ENCODE results near the gene PPM1H. TPM values are rescaled to one million over a fixed set of nuclear protein-coding genes. Genes with fewer than 3 reads are reported as not detected.

PPM1H gene
- total RNA-seq, 2 experiments from 2014 or later, result not detected

DNA sequence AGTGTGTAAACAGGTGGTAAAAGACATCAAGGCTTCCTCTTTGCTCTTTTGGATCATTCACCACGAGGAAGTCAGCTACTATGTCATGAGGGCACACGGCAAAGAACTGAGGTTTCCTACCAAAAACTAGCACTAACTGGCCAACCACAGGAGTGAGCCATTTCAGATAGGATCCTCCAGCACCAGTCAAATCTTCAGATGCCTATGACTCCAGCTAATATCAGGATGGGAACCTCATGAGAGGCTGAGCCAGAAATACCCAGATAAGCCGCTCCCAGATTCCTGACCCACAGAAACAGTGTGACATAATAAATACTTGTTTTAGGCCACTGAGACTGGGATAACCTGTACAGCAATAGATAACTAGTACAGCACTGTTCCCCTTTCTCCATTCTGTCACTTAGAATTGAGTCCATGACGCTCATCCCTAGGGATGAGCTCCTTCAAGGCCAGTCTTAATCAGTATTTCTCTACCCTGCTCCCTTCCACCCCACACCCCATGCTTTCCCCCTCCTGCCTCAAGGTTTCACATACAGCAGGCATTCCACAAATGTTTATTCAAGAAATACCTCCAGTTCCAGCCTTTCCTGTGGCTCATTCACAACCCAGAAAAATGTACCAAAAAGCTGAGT, 68.4 kb downstream of the PPM1H start:
- Mint-ChIP-seq H3K27me3 (peaks cover 4% of the 10 kb centered on the region), H3K4me3 (no peak overlapping the region), H3K9me3 (no peaks in the 10 kb centered on the region), H3K4me1 (no peaks in the 10 kb centered on the region), H3K27ac (no peak overlapping the region), H3K36me3 (ENCODE audit: low read depth) (no peaks in the 10 kb centered on the region)
- ChIA-PET CTCF (no interaction called here), POLR2A (no interaction called here)
- no peak for DNase-seq

- Mint-ChIP-seq H3K36me3 (ENCODE audit: low read depth) (no peaks in the 10 kb centered on the region), H3K27me3 (peaks cover 4% of the 10 kb centered on the region), H3K27ac (no peak overlapping the region), H3K4me1 (no peaks in the 10 kb centered on the region), H3K9me3 (no peaks in the 10 kb centered on the region), H3K4me3 (no peak overlapping the region)
- POLR2A ChIA-PET, result no interaction called here
- CTCF ChIA-PET, result no interaction called here
- no peak for DNase-seq
Observed at GRCh38 chr12:62865937-62866336, 69.0 kb downstream of the PPM1H start.

DNA sequence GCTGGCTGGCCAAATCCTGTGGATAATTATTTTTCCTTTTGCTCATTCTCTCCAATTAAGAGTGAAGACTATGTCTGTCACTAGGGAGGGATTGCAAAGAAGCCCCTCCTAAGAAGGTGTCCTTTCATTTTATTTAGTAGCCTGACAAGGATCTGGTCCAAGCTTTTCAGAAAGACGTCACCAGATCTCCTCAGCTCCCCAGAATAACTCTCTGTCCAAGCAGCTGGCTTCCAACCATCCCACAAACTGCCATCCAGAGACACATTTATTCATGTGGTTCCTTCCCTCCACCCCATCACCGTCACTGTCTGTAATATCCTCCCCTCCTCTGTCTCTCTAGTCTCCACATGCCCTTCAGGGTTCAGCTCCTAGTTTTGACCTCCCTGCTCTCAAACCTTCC, 69.9 kb downstream of the PPM1H start:
- H3K36me3 Mint-ChIP-seq (ENCODE audit: low read depth), result no peaks in the 10 kb centered on the region
- DNase-seq, result no peak
- CTCF ChIA-PET, result no interaction called here
- H3K4me1 Mint-ChIP-seq, result no peaks in the 10 kb centered on the region
- no peaks in the 10 kb centered on the region for H3K27me3 Mint-ChIP-seq
- POLR2A ChIA-PET, result no interaction called here
- no peaks in the 10 kb centered on the region for H3K9me3 Mint-ChIP-seq
- no peak overlapping the region for H3K27ac Mint-ChIP-seq
- no peak overlapping the region for H3K4me3 Mint-ChIP-seq

DNA sequence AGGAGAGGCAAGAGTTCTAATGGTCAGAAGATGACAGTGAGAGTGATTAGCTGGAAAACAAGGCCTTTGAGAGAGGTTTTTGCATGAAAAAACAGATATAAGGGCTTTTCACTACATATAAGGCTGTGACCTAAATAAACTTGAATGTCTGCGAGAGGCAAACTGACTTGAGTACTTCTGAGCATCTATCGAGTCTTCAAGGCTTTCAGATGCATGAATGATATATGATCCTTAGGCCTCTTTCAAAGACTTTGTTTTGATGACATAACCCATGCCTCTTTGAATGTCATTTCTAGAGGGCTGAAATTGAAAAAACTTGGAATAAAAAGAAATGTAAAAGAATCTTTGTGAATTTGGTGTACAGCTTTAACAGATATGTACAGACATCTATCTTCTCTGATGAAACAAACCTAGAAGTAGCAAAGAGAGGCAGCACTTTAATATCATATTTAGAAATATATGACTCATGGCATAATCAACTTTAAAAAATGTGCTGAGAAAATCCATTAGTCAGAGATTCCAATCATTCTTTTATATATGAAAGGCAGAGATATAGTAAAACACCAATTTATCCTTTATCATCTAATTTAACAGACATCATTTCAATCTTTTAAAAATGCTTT, 72.6 kb downstream of the PPM1H start:
- no peak for DNase-seq
- Mint-ChIP-seq H3K27me3 (no peaks in the 10 kb centered on the region), H3K27ac (no peak overlapping the region), H3K4me1 (no peaks in the 10 kb centered on the region), H3K4me3 (no peak overlapping the region), H3K9me3 (no peaks in the 10 kb centered on the region), H3K36me3 (ENCODE audit: low read depth) (no peaks in the 10 kb centered on the region)
- ChIA-PET CTCF (interaction anchor here (0.8 kb wide), 1 partner anchor 13 kb away, joined by 3 read pairs; no protein-coding TSS in a partner anchor), POLR2A (no interaction called here)

- no peak for DNase-seq
- Mint-ChIP-seq H3K36me3 (ENCODE audit: low read depth) (no peaks in the 10 kb centered on the region), H3K4me3 (no peak overlapping the region), H3K27ac (no peak overlapping the region), H3K27me3 (peaks cover 2% of the 10 kb centered on the region), H3K4me1 (no peaks in the 10 kb centered on the region), H3K9me3 (no peaks in the 10 kb centered on the region)
- POLR2A ChIA-PET, result no interaction called here
- CTCF ChIA-PET, result interaction anchor here (1.6 kb wide), 1 partner anchor 17 kb away, joined by 4 read pairs; no protein-coding TSS in a partner anchor
Observed at GRCh38 chr12:62861586-62861985, 73.4 kb downstream of the PPM1H start.

DNA sequence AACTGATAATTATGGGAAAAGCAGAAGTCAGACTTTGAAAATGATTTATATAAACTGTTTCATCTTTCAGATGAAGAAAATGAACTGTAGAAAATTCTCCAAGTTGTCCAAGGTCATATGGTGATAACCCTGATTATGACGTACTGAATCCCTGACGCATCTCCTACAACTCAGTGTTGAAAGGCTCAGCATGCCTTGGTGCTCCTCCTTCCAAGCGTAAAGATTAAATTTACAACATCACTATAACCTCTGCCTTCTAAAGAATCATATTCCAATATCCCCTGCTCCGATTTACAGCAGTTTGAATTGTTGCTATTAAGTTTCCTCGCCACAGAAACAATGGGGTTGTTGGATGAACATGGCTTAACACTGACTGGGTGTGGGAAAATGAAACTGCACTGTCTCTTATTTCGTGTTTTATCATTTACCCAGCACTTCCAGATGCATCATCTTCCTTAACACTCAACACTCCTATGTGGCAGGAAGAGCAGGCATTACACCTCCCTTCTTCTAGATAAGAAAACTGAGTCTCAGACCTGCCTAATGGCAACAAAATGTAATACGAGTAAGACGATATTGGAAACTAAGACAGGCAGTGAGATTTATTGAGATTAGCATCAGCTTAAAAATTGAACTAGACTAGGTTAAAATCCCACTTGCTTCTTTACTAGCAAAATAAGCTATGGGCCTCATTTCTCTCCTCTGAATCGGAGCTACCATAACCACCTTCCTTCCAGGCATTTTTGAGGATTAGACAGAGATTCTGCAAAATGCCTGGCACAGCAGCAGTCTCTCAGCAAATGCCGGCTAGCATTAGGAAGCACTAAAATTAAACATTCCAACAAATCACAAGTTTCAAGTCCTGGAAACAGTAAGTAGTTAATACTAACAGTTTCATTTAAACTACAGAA, 74.2 kb downstream of the PPM1H start:
- DNase-seq, result no peak
- CTCF ChIA-PET, result interaction anchor here (1.4 to 1.6 kb wide), 2 partner anchors 14 to 16 kb away, joined by 3 to 4 read pairs; no protein-coding TSS in a partner anchor
- Mint-ChIP-seq H3K4me3 (no peak overlapping the region), H3K9me3 (no peaks in the 10 kb centered on the region), H3K27ac (no peak overlapping the region), H3K4me1 (no peaks in the 10 kb centered on the region), H3K27me3 (peaks cover 8% of the 10 kb centered on the region), H3K36me3 (ENCODE audit: low read depth) (no peaks in the 10 kb centered on the region)
- POLR2A ChIA-PET, result no interaction called here

DNA sequence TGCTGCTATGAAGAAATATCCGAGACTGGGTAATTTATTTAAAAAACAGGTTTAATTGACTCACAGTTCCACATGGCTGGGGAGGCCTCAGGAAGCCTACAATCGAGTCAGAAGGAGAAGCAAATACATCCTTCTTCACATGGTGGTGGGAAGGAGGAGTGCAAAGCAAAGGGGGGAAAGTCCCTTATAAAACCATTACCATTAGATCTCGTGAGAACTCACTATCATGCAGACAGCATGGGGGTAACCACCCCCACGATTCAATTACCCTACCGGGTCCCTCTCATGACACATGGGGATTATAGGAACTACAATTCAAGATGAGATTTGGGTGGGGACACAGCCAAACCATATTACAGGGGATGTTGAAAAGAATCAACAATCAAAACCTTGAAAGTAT, 74.9 kb downstream of the PPM1H start:
- H3K4me3 Mint-ChIP-seq, result no peak overlapping the region
- H3K27ac Mint-ChIP-seq, result no peak overlapping the region
- no peaks in the 10 kb centered on the region for H3K36me3 Mint-ChIP-seq (ENCODE audit: low read depth)
- peaks cover 8% of the 10 kb centered on the region for H3K27me3 Mint-ChIP-seq
- POLR2A ChIA-PET, result no interaction called here
- H3K4me1 Mint-ChIP-seq, result no peaks in the 10 kb centered on the region
- no peak for DNase-seq
- CTCF ChIA-PET, result interaction anchor here (1.4 to 1.6 kb wide), 2 partner anchors 14 to 15 kb away, joined by 3 to 4 read pairs; no protein-coding TSS in a partner anchor
- H3K9me3 Mint-ChIP-seq, result no peaks in the 10 kb centered on the region

GRCh38 chr12:62859321-62859737, 75.6 kb downstream of the PPM1H start:
- Mint-ChIP-seq H3K36me3 (ENCODE audit: low read depth) (no peaks in the 10 kb centered on the region), H3K27ac (no peak overlapping the region), H3K4me3 (no peak overlapping the region), H3K4me1 (no peaks in the 10 kb centered on the region), H3K27me3 (peaks cover 8% of the 10 kb centered on the region), H3K9me3 (no peaks in the 10 kb centered on the region)
- POLR2A ChIA-PET, result no interaction called here
- no peak for DNase-seq
- CTCF ChIA-PET, result interaction anchor here (1.4 kb wide), 1 partner anchor 13 kb away, joined by 3 read pairs; no protein-coding TSS in a partner anchor

DNA sequence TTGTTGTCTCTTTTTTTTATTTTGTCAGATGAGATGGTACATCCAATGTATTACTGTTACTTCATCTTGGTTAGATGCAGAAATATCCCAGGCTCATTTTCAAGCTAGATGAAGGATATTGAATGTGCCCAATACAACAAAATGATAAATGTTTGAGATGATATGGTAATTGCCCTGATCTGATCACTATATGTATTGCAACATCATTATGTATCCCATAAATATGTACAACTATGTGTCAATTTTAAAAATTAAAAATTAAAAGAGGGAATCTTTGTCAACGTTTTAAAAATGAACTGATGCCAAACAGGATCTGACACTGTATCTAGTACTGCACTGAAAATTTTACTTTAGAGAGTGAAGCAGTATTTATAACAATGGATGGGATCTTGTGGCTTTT, 78.5 kb downstream of the PPM1H start:
- DNase-seq, result no peak
- CTCF ChIA-PET, result no interaction called here
- Mint-ChIP-seq H3K4me1 (no peaks in the 10 kb centered on the region), H3K4me3 (no peak overlapping the region), H3K9me3 (no peaks in the 10 kb centered on the region), H3K27me3 (peaks cover 10% of the 10 kb centered on the region), H3K36me3 (ENCODE audit: low read depth) (no peaks in the 10 kb centered on the region), H3K27ac (no peak overlapping the region)
- POLR2A ChIA-PET, result interaction anchor here (0.7 kb wide), 1 partner anchor 27 kb away, joined by 3 read pairs; no protein-coding TSS in a partner anchor

- no peak for DNase-seq
- ChIA-PET POLR2A (no interaction called here), CTCF (interaction anchor here (0.6 kb wide), 2 partner anchors 63 to 194 kb away, joined by 3 to 5 read pairs; no protein-coding TSS in a partner anchor)
- H3K36me3 Mint-ChIP-seq (ENCODE audit: low read depth), result no peaks in the 10 kb centered on the region
- no peaks in the 10 kb centered on the region for H3K9me3 Mint-ChIP-seq
- peaks cover 16% of the 10 kb centered on the region for H3K27me3 Mint-ChIP-seq
- no peaks in the 10 kb centered on the region for H3K4me1 Mint-ChIP-seq
- H3K27ac Mint-ChIP-seq, result no peak overlapping the region
- no peak overlapping the region for H3K4me3 Mint-ChIP-seq
Observed at GRCh38 chr12:62854024-62854423, 80.9 kb downstream of the PPM1H start.

DNA sequence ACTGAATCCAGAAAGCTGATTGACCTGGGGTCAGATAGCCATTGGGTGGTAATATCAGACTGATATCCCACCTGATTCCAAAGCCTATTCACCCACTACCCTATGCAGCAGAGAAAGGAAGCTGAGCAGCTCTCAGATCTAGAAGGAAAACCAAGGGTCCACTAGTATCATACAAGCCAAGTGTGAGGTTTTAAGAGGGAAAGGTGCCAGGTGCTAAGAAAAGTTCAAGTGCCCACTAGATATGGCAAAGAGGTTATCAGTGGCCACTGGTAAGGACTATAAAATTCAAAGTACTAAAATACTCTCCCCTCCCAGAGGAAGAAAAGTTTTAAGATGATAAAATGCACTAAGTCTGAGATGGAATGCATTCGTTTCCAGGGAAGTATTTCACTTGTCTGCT, 85.6 kb downstream of the PPM1H start:
- Mint-ChIP-seq H3K4me3 (no peak overlapping the region), H3K9me3 (no peaks in the 10 kb centered on the region), H3K27me3 (peaks cover 16% of the 10 kb centered on the region), H3K27ac (no peak overlapping the region), H3K4me1 (no peaks in the 10 kb centered on the region), H3K36me3 (ENCODE audit: low read depth) (no peaks in the 10 kb centered on the region)
- ChIA-PET POLR2A (no interaction called here), CTCF (no interaction called here)
- no peak for DNase-seq

DNA sequence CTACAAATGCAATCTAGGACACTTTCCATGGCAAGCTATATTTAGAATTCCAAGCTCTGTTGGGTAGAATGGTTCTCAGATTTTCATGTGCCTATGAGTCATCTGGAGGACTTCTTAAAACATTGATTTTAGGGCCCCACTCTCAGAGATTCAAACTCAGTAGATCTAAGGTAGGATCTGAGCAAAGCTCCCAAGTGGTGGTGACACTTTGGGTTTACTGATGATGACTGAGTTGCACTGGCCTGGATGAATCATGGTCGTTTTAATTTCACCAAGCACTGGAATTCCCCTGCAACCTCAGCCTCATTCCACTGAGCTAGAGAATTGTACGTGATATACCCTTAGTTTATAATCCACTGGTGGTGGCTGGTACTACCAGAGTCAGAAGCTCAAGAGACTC, 86.5 kb downstream of the PPM1H start:
- ChIA-PET POLR2A (no interaction called here), CTCF (no interaction called here)
- Mint-ChIP-seq H3K9me3 (no peaks in the 10 kb centered on the region), H3K27ac (no peak overlapping the region), H3K27me3 (peaks cover 18% of the 10 kb centered on the region), H3K4me3 (no peak overlapping the region), H3K36me3 (ENCODE audit: low read depth) (no peaks in the 10 kb centered on the region), H3K4me1 (no peaks in the 10 kb centered on the region)
- no peak for DNase-seq

DNA sequence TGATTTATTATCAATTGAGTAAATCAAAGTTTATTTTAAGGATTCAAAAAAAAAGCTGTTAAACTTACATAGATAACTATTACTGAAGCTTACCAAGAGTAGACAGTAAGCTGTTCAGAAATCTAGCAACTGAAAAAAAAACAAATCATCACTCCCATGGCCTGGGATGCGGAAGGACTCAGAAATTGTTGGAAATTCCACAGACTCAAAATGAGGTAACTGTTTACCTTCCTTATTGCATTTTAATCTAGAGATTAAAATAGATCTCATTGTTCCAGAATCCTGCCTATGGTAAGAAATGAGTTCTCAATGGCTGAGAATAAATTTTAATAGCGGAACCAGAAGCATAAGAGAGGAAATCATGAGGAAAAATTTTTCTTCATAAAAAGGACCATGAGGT, 87.2 kb downstream of the PPM1H start:
- DNase-seq, result no peak
- no peak overlapping the region for H3K4me3 Mint-ChIP-seq
- ChIA-PET POLR2A (no interaction called here), CTCF (no interaction called here)
- H3K27ac Mint-ChIP-seq, result no peak overlapping the region
- peaks cover 18% of the 10 kb centered on the region for H3K27me3 Mint-ChIP-seq
- no peaks in the 10 kb centered on the region for H3K4me1 Mint-ChIP-seq
- no peaks in the 10 kb centered on the region for H3K9me3 Mint-ChIP-seq
- no peaks in the 10 kb centered on the region for H3K36me3 Mint-ChIP-seq (ENCODE audit: low read depth)

Measured in activated CD4-positive, alpha-beta T cell treated with anti-CD3 and anti-CD28 coated beads, Interleukin-2, amount 10 ng/mL, durations not matched to agents 7 days and 5 days (primary cell).